ENCODE measurements around the gene SKAP1.

Gene SKAP1

DNA sequence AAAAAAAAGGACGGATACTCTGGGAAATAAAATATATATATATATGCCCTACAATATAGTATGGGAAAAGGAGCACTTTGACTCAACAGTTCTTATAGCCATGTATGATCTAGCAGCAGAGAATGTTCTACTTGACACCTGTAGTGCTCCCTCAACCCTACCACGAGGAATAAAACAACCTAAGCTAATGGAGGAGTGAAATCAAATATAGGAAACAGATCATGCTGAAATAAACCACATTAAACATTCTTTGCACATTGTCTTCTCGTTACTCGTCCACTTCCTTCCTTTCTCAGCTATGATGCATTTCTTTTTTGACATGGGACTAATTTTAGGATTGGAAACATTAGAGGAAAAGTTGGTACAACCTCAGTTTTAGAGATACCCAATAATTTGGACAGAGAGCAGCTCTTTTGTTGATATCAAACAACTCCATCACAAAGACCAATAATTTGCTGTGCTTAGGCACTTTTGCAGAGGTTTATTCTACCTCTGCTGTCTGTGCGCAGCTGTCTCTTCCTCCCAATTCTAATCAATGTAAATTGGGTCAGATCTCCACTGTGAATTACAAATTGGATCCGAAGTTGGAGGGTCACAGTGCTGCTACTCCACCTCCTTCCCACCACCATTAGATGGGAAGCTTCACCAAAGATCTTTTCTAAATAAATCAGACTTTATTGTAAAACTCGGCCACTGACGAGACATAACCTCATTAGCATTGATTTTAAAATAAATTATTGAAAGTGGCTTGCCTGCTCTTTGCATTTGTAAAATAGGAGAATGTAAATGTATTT lies 256.6 kb downstream of the SKAP1 start:
- no peak for DNase-seq (ENCODE audit: low read depth)

DNA sequence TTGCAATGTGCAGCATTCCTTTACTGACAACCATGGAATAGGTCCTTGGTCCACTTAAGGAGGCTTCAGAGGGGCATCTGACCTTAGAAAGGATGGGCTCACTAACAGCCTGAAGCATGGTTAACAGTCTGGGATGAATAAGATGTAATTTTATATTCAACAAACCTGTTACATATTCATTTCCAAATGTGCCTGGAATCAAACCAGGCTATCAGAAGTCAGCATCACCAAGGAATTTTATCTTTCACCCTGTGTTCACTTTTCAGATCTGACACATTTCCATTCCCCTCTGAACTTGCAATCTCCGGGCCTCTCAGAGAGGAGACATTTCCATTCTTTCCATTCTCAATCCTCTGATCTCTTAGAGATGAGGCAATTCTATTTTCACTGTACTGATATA lies 260.1 kb downstream of the SKAP1 start:
- DNase-seq (ENCODE audit: low read depth): no peak

DNA sequence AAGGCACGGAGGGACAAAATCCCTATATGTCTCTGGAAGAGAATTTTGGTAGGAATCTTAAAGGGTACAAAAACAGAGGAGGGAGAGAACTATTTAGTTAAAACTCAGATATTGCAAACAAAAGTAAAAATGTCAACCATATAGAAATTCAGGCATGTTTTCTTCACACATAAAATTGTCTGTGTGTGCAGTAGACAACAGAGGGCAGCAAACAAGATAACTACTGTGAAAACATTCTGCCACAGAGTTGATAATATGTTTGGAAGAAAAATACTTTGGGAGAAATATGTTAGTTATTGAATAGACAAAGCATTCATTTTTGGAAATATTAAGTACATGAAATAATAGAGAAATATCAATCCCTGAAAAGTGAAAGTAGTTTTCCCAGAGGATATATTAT lies 266.2 kb downstream of the SKAP1 start:
- DNase-seq (ENCODE audit: low read depth): no peak

DNA sequence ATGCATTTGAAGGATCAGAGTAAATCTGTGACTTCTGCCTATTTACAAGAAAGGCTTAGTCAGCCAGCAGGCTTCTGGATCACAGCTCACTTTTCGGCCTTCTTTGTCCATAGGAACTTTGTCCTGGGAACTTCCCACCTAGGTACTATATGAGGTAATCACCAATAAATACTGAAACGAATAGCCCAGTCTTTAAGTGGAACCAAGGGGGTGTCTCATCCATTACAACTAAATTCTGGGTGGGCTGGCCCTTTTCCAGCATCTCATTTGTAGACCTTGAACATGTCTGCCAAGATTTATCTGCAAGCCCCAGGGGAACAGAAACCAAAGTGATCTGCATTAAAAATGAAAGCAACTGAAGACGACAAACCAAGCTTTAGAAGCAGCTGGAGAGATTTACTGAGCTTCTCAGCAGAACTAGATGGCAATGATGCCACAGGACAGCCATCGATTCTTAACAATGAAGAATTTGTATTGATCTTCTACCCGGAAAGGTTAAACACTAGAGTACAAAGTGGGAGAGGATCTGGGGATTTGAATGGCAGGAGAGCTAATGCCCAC lies 267.0 kb downstream of the SKAP1 start:
- DNase-seq (ENCODE audit: low read depth): no peak

DNA sequence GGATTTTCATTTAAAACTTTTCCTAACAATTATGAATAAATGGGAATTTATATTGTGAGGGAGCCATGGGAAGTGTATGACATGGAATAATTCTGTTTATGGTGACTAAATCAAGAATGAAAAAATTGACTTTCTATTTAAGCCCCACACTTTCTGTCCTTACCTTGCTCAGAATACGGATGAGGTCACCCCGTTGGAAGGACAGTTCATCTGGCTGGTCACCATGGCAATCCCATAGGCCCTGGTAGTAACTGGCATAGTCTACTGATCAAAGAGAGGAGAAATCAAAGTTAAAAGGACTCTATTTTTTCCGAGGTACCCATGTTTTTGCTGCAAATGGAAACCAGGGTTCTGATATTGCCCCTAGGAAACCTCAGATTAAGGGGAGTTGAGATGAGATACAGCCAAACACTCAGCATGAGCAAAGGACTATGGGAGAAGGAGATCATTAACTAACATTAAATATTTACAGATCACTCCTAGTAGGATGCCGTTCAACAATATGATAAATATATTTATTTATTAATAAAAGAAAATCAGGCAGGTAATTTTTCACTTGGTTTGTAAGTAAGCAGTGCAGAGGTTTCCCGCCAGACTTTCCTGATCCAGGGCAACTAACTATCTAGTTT lies 267.6 kb downstream of the SKAP1 start:
- DNase-seq (ENCODE audit: low read depth): no peak

DNA sequence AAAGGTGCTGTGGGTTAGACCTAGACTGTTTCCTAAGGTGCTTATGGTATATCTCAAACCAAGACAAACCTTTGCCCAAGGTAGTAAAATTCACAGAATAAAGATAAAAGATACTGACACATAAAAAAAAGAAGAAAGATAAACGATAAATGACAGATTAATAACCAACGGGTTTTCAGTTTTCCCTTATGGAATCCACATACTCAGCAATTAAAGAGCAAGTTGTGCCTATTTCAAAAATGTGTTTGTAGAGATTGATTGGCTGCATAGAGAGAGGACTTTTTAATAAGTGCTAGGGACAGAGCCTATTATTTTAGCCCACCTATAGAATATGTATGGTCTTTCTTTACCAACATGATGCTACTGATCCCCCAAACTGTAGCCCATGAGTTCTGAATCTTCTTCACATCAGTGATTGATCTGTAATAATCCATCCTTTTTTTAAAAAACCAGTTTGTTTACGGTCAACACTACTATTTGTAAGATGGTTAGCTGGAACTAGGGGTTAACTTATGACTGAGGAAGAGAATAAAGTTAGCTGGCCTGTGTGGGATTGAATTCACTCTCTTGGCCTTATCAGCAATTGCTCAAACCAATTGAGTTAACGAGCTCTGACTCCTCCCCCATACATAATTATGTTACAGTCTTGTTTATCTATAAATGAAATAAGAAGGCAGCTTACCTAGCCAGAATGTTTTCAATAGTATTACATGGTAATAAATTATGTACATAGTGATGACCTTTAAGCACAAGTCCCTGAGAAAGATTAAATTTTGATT lies 268.7 kb downstream of the SKAP1 start:
- DNase-seq (ENCODE audit: low read depth): no peak

DNA sequence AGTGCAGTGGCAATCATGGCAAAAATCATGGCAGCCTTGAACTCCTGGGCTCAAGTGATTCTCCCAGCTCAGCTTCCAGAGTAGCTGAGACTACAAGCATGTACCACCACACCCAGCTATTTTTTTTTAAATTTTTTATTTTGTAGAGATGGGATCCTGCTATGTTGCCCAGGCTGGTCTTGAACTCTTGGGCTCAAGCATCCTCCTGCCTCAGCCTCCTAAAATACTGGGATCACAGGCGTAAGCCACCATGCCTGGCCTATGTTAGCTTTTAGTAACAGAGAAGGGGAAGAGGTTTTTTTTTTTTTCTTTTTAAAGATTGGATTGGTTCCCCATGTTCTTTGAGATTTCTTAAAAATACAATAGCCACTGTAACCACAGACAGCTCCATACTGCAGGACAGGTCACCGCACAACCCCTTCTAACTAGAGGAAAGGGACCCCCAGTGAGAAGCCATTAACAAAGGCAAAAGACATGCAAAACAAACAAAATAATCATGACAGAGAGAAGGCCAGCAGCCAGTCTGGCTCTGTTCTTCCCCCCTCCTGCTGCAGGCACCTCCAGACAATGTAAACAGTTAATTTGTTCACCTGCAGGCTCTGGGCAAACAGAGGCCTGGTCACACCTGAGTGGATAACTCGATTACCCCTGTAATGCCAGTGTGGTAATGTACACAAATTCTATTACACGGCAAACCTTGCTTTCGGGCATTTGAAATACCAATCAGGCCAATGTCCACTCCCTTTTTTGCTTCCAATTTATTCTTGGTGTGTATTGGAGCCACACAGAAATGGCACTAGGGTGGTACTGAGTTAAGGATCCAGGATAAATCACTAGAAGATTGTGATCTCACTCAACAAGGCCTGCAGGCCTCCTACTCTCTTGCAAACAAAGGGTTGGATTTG lies 269.6 kb downstream of the SKAP1 start:
- no peak for DNase-seq (ENCODE audit: low read depth)

DNA sequence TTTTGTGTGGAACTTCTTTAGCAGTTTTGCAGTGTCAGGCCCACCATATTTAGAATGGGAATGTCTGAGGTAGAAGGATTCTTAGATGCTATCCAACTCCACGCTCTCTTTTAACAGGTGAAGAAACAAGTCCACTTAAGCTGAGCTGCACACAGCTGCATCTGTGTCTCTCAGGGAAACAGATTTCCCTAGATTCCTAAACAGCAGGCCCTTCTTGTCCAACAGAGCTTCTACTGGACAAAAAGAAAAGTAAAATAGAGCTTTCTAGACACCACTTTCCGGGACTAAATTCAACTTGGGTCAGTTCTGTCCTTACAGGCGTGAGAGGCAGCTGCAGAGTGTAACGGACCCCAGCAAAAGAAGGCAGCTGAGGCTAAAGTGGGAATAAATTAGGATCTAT lies 270.8 kb downstream of the SKAP1 start:
- no peak for DNase-seq (ENCODE audit: low read depth)

DNA sequence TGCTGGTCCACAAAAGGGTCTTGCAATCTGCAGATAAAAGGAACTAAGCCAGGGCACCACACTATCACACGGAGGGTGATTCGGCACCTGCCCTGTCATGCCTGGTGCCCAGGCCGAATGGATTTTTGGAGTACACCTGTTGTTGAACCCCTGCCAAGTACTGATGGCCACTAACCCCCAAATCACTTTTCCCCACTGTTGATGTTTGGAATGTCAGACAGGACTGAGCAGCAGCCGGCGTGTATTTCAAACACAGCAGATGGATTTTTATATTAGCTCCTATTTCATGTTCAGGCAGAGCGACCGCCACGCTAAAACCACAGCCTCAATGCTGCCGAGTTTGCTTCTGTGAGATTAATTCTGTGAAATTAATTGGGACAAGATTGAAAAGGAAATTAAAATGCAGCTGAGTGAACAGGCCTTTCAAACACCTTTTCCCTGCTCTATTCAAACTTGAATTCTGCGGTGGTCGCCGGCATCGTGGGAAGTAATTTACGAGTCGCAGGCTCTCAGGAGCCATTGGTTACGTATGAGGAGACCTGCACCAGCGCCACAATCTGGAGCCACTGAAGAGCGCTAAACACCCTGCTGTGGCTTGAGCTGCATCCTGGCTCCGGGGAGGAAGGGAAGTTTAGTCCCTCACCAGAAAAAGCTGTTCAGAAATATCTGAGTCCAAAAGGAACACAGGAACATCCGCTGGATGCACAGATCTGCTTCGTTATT lies 274.0 kb downstream of the SKAP1 start:
- DNase-seq (ENCODE audit: low read depth): no peak

DNA sequence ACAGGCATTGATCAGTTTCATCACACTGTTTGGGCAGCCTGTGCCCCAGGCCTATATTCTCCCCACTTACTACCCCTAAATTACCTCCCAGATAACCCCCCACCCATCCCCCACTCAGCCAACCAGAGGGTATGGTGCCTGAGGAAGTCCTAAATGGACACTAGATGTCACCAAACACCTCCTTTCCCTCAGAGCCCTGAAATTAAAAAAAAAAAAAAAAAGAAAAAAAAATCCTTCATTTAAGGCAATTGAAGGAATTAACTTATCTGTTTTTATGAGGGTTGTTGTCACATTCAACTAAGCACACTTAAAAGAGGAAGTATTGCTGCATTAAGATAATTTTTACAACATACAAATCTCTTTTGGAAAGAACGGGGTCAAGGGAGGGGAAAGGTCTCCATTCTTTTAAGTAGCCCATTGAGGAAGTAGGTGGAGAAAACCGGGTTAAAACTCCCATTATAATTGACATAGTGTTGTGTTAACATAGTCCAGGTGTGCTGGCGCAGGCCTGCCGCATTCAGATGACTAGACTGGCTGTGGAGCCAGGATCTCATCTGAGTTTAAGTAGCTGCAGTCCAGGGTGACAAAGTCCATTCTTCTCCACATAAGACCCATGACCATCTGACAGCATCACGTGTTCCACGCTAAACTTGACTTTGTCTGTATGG lies 276.2 kb downstream of the SKAP1 start:
- DNase-seq (ENCODE audit: low read depth): peak; percentile 24

DNA sequence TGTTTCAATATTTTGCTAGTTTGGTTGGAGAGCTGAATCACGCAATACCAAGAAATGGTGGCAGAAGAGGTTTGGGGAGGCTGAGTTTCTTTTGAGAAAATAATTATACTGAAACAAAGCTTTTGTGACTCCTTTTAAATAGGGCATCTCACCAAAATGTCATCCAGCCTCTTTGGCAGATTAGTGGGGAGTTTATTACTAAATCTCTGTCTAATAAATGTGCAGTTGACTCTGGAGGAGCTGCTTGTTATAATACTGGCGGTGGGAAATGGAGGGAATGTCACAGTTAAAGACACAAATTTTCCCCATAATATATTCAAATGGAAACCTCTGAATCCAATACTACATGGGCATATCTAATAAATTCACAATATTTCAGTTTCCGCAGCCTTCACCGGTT lies 277.7 kb downstream of the SKAP1 start:
- DNase-seq (ENCODE audit: low read depth): no peak

DNA sequence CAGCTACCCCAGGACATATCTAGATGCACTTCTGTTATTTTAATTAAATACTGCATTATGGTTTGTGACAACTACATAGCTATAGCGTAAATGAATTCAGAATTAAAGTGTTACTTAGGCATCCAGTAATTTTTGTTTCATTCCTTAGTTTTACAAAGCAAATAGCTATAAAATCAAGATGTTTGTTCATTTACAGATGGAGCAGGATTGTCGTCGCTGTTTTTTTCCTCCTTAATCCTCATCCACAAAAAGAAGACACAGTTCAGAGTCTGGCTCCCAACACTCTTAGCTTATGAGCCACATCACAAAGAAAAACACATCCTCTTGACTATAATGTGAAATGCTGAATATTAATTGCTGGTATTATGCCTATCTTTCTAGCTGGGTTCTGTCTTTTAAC lies 278.8 kb downstream of the SKAP1 start:
- DNase-seq (ENCODE audit: low read depth): no peak

DNA sequence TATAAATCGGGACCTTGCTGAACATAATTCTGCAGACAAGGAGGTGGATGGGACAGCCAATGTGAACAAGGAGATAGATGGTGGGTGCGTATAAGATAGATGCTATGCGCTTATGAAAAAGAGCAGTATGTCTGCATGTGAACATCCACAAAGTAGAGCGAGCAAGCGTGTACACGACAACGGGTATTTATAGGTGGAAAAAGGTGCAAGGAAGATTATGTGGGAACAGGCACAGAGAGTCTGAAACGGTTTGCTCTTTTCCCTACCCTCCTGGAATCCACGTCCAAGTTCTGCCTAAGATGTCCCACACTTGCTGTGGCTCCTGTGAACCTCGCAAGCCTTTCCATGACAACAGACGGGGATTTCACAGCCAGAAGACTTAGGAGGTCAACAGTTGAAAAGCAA lies 279.4 kb downstream of the SKAP1 start:
- no peak for DNase-seq (ENCODE audit: low read depth)

DNA sequence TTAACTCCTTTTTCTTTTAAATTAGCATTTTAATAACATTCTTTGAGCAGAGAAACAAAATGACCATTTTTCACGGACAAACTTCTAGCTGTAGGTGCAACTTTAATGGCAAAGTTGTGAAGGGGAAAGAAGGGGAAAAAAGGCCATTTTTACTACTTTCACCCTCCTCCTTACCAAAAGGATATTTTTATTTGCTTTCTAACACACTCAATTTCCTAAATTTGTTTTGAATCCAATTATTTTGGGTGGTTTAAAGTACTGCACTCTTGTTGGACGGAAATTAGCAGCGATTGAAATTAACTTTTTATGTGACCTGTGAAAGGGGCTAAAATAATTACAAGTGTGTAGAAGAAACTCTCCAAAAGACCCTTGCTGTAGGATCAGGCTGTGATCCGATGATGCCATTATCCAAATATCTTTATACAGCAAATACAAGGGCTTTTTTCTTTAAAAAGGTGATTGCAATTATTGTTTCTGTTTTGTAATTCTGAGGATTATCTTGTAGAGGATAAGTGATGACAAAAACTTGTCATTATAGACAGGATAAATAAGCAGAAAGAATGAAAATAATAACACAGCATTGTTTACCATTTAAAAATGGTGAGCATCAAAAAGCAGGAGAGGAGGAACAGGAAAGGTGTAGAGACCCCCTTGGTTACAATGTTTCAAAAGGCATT lies 280.1 kb downstream of the SKAP1 start:
- DNase-seq (ENCODE audit: low read depth): no peak

DNA sequence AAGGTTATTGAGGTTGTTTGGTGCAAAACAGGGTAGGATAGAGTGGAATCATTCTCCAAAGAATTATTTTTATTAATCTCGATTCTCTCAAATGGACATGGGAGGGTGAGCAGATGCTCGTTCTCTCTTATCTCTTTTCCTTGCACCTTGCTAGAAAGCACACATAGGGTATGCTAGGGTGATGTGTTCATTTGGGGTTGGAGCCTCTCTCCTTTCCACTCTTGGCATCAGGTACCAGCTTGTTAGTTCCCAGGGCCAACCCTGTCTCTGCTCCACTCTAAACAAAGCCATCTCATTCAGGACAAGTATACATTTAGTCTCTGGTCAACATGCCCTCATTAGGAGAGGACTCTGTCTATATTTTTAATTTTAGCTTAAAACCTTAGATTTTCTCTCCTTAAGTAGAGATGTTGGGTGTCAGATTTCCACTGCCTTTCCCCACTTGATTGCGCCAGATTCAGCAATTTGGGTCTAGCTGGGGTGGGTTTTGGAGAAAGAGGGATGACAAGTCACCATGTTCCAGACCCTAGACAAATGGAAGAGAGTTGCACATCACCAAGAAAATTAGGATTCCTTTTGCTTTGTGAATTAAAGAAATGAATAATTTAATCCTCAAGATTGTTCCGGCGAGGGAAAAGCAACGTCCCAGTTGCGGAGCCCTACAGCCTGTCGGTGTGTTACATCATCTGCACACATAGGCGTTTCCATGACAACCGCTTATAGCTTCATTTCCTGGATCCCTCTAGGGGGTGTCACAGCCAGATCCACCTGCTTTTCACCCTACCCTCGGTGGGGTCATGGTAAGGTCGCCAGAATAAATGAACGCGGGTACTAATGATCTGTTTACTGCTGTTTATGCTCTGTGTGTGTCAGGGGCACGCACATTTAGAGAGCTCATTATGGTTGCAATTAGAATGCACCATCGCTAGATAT lies 280.9 kb downstream of the SKAP1 start:
- DNase-seq (ENCODE audit: low read depth): peak; percentile 18

DNA sequence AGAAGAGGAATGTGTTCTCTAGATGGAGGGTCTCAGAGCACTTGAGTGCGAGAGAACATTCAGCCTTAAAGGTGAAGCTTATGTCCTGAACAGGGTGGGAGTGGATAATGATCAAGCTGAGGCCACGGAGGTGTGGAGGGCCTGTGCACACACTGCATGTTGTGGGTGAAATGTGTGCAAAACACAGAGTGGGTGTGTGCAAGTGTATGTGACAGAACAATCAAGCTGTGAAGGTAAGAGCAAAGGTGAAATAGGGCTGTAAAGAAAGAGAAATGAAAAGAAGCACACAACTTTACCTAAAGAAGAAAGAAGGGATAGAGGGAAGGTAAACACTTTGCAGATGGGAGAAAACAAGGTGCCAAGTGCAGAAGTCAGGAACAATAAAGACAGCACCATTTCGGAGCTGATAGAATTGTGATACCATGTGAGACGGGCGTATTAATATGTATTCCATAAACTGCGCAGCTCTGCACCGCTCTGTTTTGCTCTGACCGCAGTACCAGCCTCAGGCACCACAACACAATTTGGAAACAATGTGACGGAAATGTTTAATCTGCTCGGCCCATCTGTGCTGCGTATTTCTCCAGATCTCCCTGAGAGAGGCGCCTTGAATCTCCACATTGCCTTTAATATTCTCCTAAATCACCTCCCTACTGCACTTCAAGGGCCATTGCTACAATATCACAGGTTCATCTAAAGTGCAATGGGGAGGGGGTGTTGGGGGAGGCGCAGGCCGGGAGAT lies 281.8 kb downstream of the SKAP1 start:
- no peak for DNase-seq (ENCODE audit: low read depth)

DNA sequence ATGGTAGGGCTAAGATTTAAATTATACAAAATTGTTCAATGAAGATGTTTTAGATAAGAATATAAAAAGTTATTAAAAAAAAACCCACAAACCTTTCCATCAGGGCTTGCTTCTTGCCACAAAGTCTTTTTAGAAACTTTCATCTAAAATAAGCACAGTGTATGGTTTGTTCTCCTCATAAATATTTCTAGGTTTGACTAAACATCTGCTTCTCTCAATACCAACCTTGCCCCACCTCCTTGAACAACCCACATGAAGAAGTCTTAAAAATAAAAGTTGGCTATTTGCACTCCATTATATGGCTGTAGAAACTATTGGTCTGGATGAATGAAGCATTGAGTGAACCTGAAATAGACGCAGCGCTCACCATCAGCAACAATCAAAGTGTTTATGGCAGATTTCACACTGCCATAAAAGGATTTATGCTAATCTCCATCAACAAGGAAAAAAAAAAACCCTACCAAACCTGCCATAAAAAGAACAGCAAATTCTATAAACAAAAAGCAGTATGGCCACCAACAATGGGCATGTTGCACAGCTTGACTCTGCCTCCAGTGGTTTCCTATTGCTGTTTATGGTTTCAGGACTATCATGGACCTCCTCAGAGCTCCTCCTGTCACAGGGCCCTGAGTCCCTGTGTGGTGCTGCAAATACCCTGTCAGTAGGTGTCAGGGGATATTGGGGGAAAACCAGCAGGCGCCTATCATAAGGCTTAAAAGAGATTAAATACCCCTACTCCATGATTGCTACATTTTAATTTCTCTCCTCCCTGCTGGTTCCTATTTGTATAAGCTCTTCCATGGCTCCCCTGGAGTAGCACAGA lies 284.8 kb downstream of the SKAP1 start:
- no peak for DNase-seq (ENCODE audit: low read depth)

Data from fibroblast of the conjunctiva (primary cell).